Measurements from ENCODE around the gene RTL1.

DNA sequence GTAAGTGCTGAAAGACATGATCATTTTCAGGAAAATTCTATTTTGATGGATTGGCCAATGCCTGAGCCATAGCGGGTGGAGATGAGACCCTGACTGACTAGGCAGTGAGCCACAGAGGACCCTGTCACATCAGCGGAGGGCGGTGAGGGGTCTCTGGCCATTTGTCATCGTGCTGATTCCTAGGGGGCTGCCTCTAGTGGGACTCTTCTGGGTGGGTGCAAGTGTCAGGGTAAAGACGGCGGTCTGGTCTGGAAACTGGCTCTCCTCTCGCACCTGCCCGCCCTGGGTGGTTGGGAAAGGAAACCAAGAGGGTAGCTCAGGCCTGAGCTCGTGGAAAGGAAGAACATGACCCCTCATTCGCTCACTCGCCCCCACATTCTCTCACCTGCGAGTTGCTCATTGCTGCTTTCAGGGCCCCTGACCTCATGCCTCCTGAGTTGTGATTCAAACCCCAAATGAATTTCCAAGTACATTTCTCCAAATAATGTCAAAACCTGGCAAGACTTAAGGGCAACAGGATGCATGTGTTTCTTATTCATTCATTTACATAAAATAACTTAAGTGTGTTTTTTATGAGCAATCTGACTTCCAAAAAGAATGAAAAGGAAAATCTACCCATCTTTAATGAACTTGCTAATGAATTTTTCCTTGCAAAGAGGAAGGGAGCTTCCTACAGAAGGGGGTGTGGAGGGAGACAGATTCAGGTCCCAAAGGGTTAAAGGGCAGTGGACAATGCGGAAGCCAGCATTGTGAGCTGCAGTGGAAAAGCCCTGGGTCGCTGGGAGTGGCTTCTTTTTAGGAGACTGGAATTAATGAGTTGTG is 64.8 kb downstream of the RTL1 start:
- no peak for TF ChIP-seq EZH2 (IDR thresholded peaks at IDR 0.05; ENCODE audit: borderline replicate concordance, low read depth, low read length, severe bottlenecking)
- TF ChIP-seq, protein P1, sequence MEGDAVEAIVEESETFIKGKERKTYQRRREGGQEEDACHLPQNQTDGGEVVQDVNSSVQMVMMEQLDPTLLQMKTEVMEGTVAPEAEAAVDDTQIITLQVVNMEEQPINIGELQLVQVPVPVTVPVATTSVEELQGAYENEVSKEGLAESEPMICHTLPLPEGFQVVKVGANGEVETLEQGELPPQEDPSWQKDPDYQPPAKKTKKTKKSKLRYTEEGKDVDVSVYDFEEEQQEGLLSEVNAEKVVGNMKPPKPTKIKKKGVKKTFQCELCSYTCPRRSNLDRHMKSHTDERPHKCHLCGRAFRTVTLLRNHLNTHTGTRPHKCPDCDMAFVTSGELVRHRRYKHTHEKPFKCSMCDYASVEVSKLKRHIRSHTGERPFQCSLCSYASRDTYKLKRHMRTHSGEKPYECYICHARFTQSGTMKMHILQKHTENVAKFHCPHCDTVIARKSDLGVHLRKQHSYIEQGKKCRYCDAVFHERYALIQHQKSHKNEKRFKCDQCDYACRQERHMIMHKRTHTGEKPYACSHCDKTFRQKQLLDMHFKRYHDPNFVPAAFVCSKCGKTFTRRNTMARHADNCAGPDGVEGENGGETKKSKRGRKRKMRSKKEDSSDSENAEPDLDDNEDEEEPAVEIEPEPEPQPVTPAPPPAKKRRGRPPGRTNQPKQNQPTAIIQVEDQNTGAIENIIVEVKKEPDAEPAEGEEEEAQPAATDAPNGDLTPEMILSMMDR (IDR thresholded peaks at IDR 0.05; ENCODE audit: borderline replicate concordance, extremely low read depth, low read length, poor library complexity, severe bottlenecking), result no peak

Data from DND-41 (cell line).